Measurements from ENCODE around the gene PDE9A.

PDE9A gene

DNA sequence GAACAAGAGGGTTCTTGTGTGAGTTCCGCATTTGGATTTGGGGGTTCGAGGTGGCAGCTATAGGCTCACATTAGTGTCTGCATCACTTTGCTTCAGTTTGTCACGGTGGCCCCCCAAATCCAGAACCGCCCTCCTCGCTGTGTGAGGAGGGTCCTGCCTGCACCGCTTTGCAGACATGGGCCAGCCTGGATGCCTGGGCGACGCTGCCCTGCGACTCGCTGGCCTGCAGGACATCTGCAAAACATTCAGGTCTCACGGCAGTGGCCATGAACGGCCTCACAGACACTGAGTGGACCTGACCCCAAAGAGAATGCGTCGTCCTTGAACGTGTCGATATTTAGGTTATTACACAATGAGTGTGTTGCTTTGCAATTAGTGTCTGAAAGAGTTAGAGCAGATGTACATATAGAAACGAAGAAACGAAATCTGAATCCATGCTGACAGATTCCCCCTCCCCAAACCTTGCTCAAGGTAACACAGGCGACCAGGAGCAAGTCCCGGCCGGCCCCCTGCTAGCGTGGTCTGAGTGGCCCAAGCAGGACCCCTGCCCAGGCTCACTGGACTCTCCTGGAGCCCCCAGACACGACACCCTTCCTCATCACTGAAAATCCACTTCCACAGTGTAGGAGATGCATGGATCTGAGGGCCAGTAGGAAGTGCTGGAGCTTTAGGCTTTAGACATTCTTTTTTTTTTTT is 20.4 kb downstream of the PDE9A start:
- DNase-seq = no peak

DNA sequence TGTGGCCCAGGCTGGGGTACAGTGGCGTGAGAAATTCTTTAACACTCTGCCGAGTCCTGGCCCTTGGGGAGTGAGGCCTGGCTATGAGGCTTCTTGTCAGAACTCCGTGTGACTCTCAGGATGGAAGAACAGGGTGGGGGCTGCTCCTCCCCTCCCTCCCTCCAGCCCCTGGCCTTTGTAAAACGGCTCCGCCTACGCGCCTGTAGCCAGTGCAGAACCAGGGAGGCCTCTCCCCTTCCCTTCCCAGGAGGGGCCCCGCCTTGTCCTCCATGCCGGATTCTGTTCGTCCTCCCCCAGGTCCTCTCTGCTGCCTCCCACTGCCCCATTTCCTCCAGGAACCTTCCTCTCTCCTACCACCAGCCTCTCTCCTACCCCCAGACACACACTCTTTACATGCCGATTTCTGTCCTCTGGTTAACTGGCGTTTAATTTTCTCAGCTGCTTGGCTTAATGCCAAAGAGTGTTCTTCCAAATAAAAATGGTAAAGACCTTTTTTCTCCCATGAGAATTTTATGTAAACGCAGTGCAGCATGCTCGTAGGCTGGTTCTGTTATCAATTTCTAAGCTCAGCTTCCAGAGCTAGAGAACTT is 21.0 kb downstream of the PDE9A start:
- DNase-seq = no peak

DNA sequence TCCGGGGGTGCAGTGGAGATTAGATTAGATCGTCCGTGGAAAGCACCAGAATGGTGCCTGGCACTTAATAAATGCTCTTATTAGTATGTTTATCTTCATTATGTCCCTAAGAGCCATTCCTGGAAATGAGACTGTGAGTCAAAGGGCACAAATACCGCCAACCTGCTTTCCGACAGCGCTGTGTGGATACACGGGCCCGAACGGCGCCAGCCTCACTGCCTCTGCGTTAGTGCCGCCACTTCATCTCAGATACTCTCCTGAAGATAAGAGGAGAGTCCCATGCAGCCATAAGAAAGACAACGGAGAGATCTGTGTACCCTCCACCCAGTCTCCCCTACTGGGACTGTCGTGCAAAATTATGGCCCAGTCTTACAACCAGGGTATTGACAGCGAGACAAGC is 22.0 kb downstream of the PDE9A start:
- DNase-seq = no peak

DNA sequence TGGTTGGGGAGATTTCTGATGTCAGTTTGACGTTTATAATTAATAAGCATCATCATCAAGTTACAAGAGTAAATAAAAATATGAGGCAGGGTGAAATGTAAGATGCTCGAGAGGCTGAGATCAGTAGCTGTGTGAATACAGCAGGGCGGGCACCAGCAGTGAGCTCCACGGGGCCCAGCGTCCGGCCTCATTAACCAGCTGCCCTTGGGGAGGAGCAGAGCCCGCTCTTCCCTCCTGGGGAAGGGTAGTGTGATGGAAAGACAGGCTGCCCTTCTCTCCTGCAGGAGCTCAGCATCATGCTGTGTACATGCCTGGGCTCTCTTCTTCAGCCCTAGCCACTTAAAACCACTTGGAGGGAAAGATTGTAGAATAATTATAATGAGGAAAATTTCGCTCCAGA is 23.4 kb downstream of the PDE9A start:
- DNase-seq = no peak

DNA sequence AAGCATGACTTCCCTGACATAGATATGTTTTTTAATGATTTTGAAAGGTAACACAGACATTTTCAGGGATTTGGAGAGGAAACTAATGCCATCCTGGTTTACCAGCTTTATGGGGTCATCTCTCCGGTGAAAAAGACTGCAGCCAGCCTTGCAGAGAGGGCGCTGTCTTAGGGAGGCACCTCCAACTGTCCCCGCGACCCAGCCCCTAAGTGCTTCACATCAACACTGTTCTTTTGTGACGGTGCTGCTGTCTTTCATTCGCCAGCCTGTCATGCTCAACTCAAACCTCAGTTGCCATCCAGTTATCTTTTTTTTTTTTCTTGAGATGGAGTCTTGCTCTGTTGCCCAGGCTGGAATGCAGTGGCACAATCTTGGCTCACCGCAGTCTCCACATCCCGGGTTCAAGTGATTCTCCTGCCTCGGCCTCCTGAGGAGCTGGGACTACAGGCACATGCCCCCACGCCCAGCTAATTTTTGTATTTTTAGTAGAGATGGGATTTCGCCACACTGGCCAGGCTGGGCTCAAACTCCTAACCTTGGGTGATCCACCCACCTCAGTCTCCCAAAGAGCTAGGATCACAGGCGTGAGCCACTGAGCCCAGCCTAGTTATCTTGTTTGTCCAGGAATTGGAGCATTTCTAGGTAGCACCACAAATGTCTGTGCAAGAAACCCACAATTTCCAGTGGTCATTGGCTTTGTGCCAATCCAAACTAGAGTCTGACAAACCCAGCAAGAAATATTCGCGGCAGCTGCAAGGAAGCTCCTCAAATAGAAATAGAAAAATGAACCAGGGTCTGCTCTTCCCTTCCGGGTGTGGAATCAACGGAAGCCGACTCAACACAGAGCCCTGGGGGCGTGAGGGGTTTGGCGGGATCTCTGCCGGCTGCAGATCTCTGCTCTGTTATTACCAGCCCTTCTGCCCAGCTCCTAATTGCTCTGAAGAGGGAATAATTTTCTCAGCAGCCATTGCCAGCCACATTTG is 24.2 kb downstream of the PDE9A start:
- DNase-seq = no peak

DNA sequence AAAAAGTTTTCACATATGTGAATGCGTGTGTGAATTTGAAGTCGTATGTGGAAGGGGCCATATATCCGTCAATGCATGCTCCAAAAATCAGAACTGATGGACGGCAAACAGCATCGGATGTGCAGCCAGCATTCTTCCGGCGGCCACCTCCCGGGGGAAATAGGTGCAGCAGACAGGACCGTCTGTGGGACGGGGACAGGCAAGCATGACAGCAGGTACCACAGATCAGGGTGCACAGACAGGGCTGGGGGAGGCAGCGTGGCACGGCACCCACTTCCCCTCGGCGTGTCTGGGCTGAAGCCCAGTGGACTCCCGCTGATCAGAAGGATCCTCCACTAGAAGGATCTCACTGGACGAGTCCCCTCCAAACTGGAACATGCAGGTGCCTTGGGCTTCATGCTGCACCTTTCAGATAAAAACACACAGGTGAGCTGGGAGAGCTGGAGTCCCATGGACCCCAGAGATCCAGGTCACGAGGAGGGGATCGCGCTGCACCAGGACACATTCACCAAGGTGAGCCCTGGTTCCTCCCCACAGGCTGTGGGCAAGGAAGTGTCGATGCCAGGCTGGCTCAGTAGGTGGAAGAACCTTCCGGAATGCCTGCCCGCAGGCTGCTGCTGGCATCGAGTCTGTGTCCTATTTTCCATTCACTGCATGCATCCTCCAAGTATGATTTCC is 25.3 kb downstream of the PDE9A start:
- no peak for DNase-seq

DNA sequence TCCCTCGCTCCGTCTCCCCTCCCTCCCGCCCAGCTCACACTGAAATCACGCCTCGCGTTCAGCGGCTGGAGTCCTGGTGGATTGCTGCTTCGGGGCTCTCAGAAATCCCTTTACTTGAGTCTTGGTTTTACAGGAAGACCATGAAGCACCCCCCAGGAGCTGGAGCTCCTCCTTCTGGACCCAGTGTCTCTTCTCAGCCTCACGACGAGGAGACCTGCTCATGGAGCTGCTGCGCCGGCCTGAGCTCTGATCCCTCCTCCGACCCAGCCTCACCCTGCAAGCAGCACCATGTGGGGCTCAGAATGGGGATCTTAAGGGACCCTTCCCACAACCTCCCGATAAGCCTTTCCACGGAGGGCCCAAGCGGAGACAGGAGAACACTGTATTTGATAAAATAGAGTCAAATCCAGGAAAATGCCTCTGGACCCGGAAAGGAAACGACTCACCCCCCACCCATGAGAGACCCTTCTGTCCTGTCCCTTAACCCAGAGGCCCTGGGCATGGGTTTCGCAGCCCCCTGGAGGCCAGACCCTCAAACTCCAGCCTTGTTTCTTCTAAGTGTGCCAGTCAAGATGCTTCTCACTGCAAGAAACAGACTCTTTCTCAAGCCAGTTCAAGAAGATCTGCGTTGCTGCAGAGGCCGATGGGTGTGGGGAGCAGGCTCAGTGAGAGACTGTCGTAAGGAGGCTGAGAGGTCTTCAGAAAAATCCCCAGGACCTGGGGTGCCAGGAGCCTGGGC is 26.1 kb downstream of the PDE9A start:
- DNase-seq = no peak

DNA sequence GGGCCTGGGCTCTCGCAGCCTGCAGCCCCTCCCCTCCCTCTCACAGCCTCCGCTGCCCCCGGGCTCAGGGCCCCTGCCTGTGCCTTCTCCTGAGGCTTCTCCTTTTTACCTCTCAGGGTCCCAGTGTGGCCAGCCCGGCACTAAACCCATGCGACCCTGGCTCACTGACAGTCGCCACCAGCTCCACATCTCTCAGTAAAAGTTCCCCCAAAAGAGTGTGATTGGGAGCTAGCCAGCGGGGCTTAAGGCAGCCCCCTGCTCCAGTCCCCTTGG is 26.6 kb downstream of the PDE9A start:
- DNase-seq = no peak

DNA sequence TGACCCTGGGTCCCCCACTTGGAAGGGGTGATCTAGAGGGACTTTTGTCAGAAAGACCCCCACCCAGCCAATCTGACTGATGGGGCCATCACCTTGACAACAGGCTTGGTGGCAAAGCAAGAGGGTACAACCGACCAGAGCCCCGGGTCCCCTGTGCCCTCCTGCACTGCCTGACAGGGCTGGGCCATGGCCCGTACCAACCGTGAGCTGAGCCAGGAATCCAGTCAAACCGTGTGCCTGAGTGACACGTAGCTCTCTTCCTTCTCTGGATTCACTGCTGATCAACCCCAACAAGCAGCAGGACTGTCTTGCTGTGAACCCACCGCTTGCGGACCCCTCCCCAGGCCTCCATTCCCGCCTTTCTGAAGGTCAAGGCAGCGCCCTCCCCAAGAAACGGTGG is 27.0 kb downstream of the PDE9A start:
- DNase-seq = no peak

DNA sequence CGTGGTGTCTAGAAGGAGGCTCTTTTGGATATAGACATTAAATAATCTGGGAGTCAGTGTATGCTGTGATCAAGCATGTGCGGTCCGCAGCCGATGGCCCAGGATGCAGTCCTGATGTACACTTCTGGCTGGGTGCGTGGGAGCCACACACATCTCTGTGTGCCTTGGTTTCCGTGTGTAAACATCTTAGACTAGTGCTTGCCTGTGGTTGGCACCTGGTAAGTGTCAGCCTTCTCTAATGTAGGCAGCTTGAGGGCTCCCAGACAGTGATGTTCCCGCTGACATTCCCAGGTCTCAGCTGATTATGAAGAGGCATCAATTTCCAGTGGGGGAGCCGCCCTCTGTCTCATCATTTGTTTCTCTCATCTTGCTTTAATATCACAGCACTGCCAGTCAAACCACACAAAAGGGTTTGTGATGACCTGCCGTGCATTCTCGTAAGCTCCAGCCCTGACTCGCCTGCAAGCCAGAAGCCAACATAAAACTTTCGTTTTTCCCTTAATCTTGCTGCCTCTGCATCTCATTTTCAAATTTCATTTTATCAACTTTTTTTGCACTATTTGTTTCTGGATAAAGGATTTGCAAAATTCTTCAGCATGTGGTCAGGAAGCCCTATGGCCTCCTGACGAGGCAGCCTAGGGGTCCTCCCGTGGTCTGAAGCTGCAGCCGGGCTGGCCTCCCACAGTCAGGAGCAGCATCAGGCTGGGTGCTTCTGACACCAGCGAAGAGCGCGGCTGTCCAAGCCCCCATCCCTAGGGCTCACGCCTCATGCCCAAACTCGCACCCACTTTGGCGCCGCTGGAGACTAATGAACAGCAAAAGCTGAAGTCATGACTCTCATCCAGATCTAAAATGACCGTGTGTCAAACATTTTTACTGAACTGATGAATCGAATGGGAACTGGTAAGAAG is 28.1 kb downstream of the PDE9A start:
- DNase-seq = no peak

DNA sequence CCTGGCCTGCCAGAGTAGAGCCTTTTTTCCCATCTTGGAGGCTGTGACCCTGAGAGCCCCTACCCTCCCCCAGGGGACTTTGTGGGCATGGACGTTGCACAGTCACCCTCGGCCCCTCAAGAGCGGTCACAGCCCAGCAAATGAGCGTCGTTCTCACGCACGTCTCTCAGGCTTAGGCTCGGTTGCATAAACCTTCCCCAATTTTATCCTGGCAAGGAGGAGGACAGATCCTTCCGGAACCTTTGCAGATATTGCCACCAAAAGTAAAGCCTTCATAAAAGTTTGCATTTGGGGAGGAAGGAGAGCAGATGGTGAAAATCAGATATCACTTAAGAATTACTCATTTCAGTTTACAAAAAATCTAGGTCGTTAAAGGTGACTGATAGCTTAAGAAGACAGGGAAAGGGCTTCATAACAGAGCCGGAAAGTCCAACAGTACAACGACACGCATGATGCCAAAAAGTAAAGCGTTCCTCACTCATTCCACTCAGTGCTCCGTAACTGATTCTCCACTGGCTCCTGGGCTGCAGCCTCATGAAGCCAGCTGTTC is 29.3 kb downstream of the PDE9A start:
- DNase-seq = no peak

DNA sequence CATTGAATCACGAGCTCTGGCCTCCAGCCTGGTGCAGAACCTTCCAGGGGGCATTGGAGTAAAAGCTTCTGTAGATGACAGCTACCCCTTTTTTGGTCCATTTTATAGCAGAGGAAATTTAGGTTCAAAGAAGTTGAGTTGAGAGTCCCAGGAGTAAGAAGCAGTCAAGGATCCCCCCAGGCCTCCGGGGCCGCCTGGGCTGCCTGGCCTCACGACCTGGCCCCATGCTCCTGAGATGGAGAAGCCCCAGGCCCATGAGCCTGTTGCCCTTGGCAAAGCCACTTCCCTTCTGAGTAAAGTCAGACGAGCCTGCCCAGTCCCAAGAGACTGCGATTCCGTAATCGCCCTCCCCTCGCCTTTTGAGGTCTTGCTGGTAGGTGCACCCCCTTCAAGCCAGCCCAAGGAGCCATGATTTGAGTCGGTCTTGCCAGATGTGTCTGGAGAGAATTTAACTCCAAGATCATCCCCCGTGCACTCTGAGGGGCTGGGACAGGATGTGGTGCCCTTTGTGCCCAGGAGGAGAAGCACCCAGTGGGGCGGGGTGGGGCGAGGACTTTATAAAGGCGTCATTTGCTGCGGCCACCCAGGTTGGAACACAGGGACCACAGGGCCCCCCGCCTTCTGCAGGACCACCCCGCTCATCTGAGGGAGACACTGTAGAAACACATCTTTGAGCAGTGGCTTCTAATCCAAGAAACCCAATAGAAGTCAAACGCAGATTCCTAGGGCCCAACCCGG is 30.1 kb downstream of the PDE9A start:
- no peak for DNase-seq

DNA sequence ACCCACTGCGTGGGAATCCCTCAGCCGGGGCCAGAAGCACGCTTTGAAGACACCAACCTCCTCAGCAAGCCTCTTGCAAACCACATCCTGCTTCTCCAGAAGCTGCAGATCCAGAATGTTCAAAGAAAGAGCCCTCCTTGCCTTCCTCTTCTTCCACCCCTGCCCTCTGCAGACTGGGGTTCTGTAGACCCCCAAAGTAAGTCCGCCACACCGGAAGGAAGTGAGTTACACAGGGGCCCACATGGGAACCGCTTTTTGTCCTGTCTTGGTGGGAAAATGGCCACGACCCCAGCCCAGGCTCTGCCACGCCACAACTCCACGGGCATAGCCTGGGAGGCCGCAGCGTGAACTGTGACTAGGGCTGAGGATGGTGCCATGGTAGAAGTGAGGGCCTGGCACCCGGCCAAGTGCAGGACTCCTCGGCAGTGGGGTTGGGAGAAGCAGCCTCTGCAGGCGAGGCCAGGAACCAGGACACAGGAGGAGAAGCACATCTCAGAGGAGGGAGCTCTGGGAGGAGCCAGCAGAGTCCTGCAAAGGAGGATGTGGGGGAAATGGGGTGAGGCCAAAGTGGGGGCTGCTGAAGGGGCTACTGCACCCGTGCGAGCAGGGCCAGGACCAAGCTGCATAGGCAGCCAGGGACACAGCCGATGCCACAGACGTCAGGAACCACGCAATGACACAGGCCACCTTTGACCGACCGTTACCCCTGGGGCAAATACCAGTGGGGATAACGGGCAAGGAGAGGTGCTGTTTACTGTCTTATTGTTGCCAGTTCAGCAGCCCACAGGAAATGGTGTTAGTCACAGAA is 30.9 kb downstream of the PDE9A start:
- DNase-seq = no peak

DNA sequence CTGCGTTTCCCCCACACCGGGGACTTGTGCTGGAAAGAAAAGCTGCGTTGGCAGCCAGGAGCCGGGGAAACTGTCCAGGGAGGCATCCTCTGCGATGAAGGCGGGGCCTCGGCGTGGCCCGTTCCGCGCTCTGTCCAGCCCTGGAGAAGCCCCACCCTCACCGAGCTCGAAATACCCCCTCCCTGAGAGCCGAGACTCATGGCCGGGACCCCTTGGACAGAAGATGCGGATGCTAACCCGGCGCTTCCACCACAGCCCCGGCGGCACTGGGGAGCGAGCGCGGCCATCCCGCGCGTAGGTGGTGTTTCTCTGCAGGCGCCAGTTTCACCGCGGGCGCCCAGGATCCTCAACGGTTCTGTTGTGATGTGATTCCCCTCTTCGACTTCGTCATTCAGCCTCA is 31.6 kb downstream of the PDE9A start:
- no peak for DNase-seq

DNA sequence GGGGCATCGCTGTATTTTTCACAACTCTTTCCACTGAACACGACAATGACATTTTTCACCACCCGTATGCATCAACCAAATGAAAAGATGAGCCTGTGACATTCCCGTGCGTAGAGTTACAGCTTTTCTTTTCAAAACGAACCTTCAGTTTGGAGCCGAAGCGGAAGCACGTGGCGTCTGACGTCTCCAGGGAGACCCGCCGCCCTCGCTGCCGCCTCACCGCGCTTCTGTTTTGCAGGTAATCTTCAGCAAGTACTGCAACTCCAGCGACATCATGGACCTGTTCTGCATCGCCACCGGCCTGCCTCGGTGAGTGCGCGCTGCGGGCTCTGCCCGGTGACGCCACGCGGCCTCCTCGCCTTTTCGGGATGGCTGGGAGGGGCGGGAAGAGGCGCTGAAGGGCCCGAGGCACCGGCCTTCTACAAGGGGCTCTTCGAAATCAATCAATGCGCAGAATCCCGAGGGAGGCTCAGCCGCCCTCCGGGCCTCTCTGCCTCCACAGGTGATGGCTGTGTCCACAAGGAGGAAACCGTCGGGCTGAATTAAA is 32.6 kb downstream of the PDE9A start:
- DNase-seq = no peak

DNA sequence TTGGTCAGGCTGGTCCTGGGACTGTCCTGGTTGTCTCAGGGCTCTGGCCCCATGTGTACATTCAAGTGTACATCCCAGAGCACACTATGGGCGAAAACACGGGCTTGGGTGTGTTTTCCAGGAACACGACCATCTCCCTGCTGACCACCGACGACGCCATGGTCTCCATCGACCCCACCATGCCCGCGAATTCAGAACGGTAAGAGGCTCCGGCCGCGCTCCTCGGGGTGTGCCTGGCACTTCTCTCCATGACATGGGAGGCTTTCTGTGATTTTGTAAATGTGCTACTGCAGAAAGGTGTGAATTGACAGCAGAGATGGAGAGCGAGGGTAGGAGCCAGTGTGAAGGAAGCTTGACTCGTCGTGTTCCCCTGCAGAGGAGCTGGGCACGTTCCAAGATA is 34.4 kb downstream of the PDE9A start:
- DNase-seq = no peak

DNA sequence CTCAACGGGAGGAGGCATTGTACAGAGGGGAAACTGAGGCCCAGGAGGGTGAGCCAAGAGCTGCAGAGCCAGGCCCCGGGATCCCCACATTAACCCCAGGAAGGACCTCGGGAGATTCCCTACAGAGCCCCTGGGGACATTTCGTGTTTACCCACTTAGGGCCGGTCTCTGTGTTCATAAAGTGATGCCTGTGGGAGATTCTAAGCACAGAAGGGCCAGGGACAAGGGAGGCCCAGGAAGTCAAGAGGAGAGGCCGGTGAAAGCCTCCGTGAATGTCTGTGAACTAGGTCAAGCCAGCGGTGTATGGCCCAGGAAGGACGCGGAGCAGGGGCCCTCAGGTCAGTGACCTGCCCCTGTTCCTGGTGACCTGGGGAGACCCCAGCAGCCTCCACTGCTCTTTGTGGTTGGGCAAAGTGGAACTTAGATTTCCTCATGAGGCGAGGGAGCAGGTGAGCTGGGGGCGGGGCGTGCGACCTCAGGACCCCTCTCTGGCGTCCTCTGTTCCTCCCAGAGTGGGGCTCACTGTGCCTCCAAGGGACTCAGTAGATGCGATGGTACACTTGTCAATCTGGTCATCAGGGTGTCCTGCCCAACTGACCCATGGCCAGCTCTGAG is 34.9 kb downstream of the PDE9A start:
- DNase-seq = no peak

DNA sequence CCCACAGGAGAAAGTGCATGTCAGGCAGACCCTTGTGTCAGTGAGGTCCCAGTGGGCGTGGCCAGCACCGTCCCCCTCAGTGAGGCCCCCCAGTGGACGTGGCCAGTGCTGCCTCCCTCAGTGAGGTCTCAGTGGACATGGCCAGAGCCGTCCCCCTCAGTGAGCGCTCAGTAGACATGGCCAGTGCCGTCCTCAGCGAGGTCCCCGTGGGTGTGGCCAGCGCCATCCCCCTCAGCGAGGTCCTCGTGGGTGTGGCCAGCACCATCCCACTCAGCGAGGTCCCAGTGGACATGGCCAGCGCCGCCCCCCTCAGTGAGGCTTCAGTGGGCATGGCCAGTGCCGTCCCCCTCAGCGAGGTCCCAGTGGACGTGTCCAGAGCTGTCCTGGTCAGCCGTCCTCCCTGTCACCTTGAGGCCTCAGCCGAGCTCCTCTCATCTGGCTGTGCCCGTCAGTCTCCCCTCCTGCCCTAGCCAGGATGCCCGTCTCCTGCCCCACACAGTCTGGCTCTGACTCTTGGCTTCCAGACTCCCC is 35.5 kb downstream of the PDE9A start:
- no peak for DNase-seq

DNA sequence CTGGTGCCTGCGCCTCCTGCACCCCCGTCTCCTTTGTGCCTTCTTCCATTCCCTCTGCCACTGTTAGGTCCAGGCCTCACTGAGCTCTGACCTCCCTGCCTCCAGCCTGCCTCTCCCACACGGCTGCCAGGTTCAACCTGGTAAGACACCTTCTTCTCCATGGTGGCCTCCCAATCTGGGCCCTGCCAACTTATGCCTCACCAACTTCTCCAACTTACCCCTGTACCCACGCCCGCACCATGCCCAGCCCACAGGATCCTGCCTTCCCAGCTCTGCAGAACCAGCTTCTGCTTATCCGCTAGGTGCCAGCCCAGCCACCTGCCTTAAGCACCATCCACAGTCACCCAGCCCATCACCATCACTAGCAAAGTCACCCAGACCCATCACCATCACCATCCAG is 37.2 kb downstream of the PDE9A start:
- DNase-seq = no peak
